ENCODE results near the gene KCTD16.

Gene KCTD16

GRCh38 chr5:144336191-144336961, 165.7 kb downstream of the KCTD16 start:
- Mint-ChIP-seq H3K4me1 (no peaks in the 10 kb centered on the region), H3K36me3 (ENCODE audit: insufficient read depth) (no peaks in the 10 kb centered on the region), H3K27me3 (no peaks in the 10 kb centered on the region), H3K4me3 (no peak overlapping the region), H3K9me3 (no peaks in the 10 kb centered on the region), H3K27ac (ENCODE audit: low read depth) (no peak overlapping the region)
- no peak for ATAC-seq (replicated peaks; ENCODE audit: extremely low read depth, poor library complexity, severe bottlenecking)
- DNase-seq (ENCODE audit: low spot score in 2 of 2), result no peak

- Mint-ChIP-seq H3K4me3 (no peak overlapping the region), H3K9me3 (peaks cover 6% of the 10 kb centered on the region), H3K27ac (ENCODE audit: low read depth) (no peak overlapping the region), H3K4me1 (no peaks in the 10 kb centered on the region), H3K27me3 (peaks cover 30% of the 10 kb centered on the region), H3K36me3 (ENCODE audit: insufficient read depth) (no peaks in the 10 kb centered on the region)
- DNase-seq (ENCODE audit: low spot score in 2 of 2) (no peak), ATAC-seq (replicated peaks; ENCODE audit: extremely low read depth, poor library complexity, severe bottlenecking) (no peak)
Measured at GRCh38 chr5:144352330-144352729, 181.7 kb downstream of the KCTD16 start.

- peaks cover 30% of the 10 kb centered on the region for H3K27me3 Mint-ChIP-seq
Measured at GRCh38 chr5:144352732-144353317, 182.2 kb downstream of the KCTD16 start.

GRCh38 chr5:144356489-144356888, 185.8 kb downstream of the KCTD16 start:
- H3K36me3 Mint-ChIP-seq (ENCODE audit: insufficient read depth), result no peaks in the 10 kb centered on the region
- no peak for ATAC-seq (replicated peaks; ENCODE audit: extremely low read depth, poor library complexity, severe bottlenecking)
- peaks cover 6% of the 10 kb centered on the region for H3K9me3 Mint-ChIP-seq
- H3K27ac Mint-ChIP-seq (ENCODE audit: low read depth), result no peak overlapping the region
- H3K27me3 Mint-ChIP-seq, result peaks cover 21% of the 10 kb centered on the region
- H3K4me1 Mint-ChIP-seq, result no peaks in the 10 kb centered on the region
- no peak overlapping the region for H3K4me3 Mint-ChIP-seq
- DNase-seq (ENCODE audit: low spot score in 2 of 2), result no peak

More at GRCh38 chr5:144352732-144353317, 182.2 kb downstream of the KCTD16 start:
- DNase-seq (ENCODE audit: low spot score in 2 of 2) (no peak), ATAC-seq (replicated peaks; ENCODE audit: extremely low read depth, poor library complexity, severe bottlenecking) (no peak)
- H3K36me3 Mint-ChIP-seq (ENCODE audit: insufficient read depth), result no peaks in the 10 kb centered on the region
- H3K4me3 Mint-ChIP-seq, result no peak overlapping the region
- H3K9me3 Mint-ChIP-seq, result peaks cover 6% of the 10 kb centered on the region
- H3K4me1 Mint-ChIP-seq, result no peaks in the 10 kb centered on the region
- H3K27ac Mint-ChIP-seq (ENCODE audit: low read depth), result no peak overlapping the region

GRCh38 chr5:144361406-144361805, 190.7 kb downstream of the KCTD16 start:
- H3K4me1 Mint-ChIP-seq, result no peaks in the 10 kb centered on the region
- H3K4me3 Mint-ChIP-seq, result no peak overlapping the region
- no peak for ATAC-seq (replicated peaks; ENCODE audit: extremely low read depth, poor library complexity, severe bottlenecking)
- no peak overlapping the region for H3K27ac Mint-ChIP-seq (ENCODE audit: low read depth)
- DNase-seq (ENCODE audit: low spot score in 2 of 2), result no peak
- H3K27me3 Mint-ChIP-seq, result peaks cover 8% of the 10 kb centered on the region
- H3K36me3 Mint-ChIP-seq (ENCODE audit: insufficient read depth), result no peaks in the 10 kb centered on the region
- no peaks in the 10 kb centered on the region for H3K9me3 Mint-ChIP-seq

- Mint-ChIP-seq H3K27me3 (no peaks in the 10 kb centered on the region), H3K36me3 (ENCODE audit: insufficient read depth) (no peaks in the 10 kb centered on the region), H3K4me1 (no peaks in the 10 kb centered on the region), H3K4me3 (no peak overlapping the region), H3K9me3 (no peaks in the 10 kb centered on the region), H3K27ac (ENCODE audit: low read depth) (no peak overlapping the region)
- ATAC-seq (replicated peaks; ENCODE audit: extremely low read depth, poor library complexity, severe bottlenecking) (no peak), DNase-seq (ENCODE audit: low spot score in 2 of 2) (no peak)
Measured at GRCh38 chr5:144365885-144366284, 195.2 kb downstream of the KCTD16 start.

GRCh38 chr5:144367991-144368390, 197.3 kb downstream of the KCTD16 start:
- Mint-ChIP-seq H3K4me3 (no peak overlapping the region), H3K4me1 (no peaks in the 10 kb centered on the region), H3K36me3 (ENCODE audit: insufficient read depth) (no peaks in the 10 kb centered on the region), H3K27me3 (no peaks in the 10 kb centered on the region), H3K27ac (ENCODE audit: low read depth) (no peak overlapping the region), H3K9me3 (no peaks in the 10 kb centered on the region)
- ATAC-seq (replicated peaks; ENCODE audit: extremely low read depth, poor library complexity, severe bottlenecking), result no peak
- DNase-seq (ENCODE audit: low spot score in 2 of 2), result no peak

- Mint-ChIP-seq H3K4me3 (no peak overlapping the region), H3K4me1 (no peaks in the 10 kb centered on the region), H3K9me3 (no peaks in the 10 kb centered on the region), H3K27ac (ENCODE audit: low read depth) (no peak overlapping the region), H3K36me3 (ENCODE audit: insufficient read depth) (no peaks in the 10 kb centered on the region), H3K27me3 (no peaks in the 10 kb centered on the region)
- DNase-seq (ENCODE audit: low spot score in 2 of 2), result no peak
- no peak for ATAC-seq (replicated peaks; ENCODE audit: extremely low read depth, poor library complexity, severe bottlenecking)
Measured at GRCh38 chr5:144368556-144368955, 197.9 kb downstream of the KCTD16 start.

- Mint-ChIP-seq H3K36me3 (ENCODE audit: insufficient read depth) (no peaks in the 10 kb centered on the region), H3K4me1 (no peaks in the 10 kb centered on the region), H3K27ac (ENCODE audit: low read depth) (no peak overlapping the region), H3K4me3 (no peak overlapping the region), H3K9me3 (no peaks in the 10 kb centered on the region), H3K27me3 (no peaks in the 10 kb centered on the region)
- DNase-seq (ENCODE audit: low spot score in 2 of 2) (no peak), ATAC-seq (replicated peaks; ENCODE audit: extremely low read depth, poor library complexity, severe bottlenecking) (no peak)
Measured at GRCh38 chr5:144369006-144369405, 198.3 kb downstream of the KCTD16 start.

- Mint-ChIP-seq H3K9me3 (no peaks in the 10 kb centered on the region), H3K4me1 (no peaks in the 10 kb centered on the region), H3K27me3 (no peaks in the 10 kb centered on the region), H3K4me3 (no peak overlapping the region), H3K36me3 (ENCODE audit: insufficient read depth) (no peaks in the 10 kb centered on the region), H3K27ac (ENCODE audit: low read depth) (no peak overlapping the region)
- no peak for DNase-seq (ENCODE audit: low spot score in 2 of 2)
- no peak for ATAC-seq (replicated peaks; ENCODE audit: extremely low read depth, poor library complexity, severe bottlenecking)
Measured at GRCh38 chr5:144370273-144370672, 199.6 kb downstream of the KCTD16 start.

GRCh38 chr5:144374637-144375036, 204.0 kb downstream of the KCTD16 start:
- Mint-ChIP-seq H3K9me3 (peaks cover 5% of the 10 kb centered on the region), H3K4me3 (no peak overlapping the region), H3K4me1 (no peaks in the 10 kb centered on the region), H3K27me3 (no peaks in the 10 kb centered on the region), H3K36me3 (ENCODE audit: insufficient read depth) (no peaks in the 10 kb centered on the region), H3K27ac (ENCODE audit: low read depth) (no peak overlapping the region)
- ATAC-seq (replicated peaks; ENCODE audit: extremely low read depth, poor library complexity, severe bottlenecking) (no peak), DNase-seq (ENCODE audit: low spot score in 2 of 2) (no peak)

GRCh38 chr5:144377207-144377606, 206.5 kb downstream of the KCTD16 start:
- ATAC-seq (replicated peaks; ENCODE audit: extremely low read depth, poor library complexity, severe bottlenecking) (no peak), DNase-seq (ENCODE audit: low spot score in 2 of 2) (no peak)
- H3K27me3 Mint-ChIP-seq, result no peaks in the 10 kb centered on the region
- H3K4me3 Mint-ChIP-seq, result no peak overlapping the region
- no peaks in the 10 kb centered on the region for H3K4me1 Mint-ChIP-seq
- peaks cover 21% of the 10 kb centered on the region for H3K9me3 Mint-ChIP-seq
- H3K36me3 Mint-ChIP-seq (ENCODE audit: insufficient read depth), result no peaks in the 10 kb centered on the region
- H3K27ac Mint-ChIP-seq (ENCODE audit: low read depth), result no peak overlapping the region

- no peak for ATAC-seq (replicated peaks; ENCODE audit: extremely low read depth, poor library complexity, severe bottlenecking)
- H3K4me3 Mint-ChIP-seq, result no peak overlapping the region
- H3K9me3 Mint-ChIP-seq, result peaks cover 22% of the 10 kb centered on the region
- no peaks in the 10 kb centered on the region for H3K27me3 Mint-ChIP-seq
- no peaks in the 10 kb centered on the region for H3K36me3 Mint-ChIP-seq (ENCODE audit: insufficient read depth)
- DNase-seq (ENCODE audit: low spot score in 2 of 2), result no peak
- no peaks in the 10 kb centered on the region for H3K4me1 Mint-ChIP-seq
- no peak overlapping the region for H3K27ac Mint-ChIP-seq (ENCODE audit: low read depth)
Measured at GRCh38 chr5:144378681-144379080, 208.0 kb downstream of the KCTD16 start.
